Measurements from ENCODE around the gene OR2T3. TPM values are rescaled to one million over a fixed set of nuclear protein-coding genes. Genes with fewer than 3 reads are reported as not detected.
"Not testable (repeated sequence)": the region's sequence is repeated elsewhere in the genome, so short reads cannot be mapped to it uniquely, and the experiment has no call there.

The OR2T3 gene
- total RNA-seq, 1 donor from 2014 or later = not detected

GRCh38 chr1:248507773-248508172 lies 34.6 kb downstream of the OR2T3 start, which contains the start of gene OR2G6:
OR2G6 (plus strand) TSS chr1:248508073; CDS start chr1:248521647, 13,574 bp downstream.
- not testable (repeated sequence) for DNase-seq (ENCODE audit: low read depth); H3K4me3 ChIP-seq (ENCODE audit: low read depth, low read length)

GRCh38 chr1:248510217-248510616 lies 37.1 kb downstream of the OR2T3 start:
- H3K27me3 ChIP-seq (ENCODE audit: control insufficient read depth, insufficient read depth, low read length); H3K36me3 ChIP-seq (ENCODE audit: control insufficient read depth, insufficient read depth, low read length); DNase-seq (ENCODE audit: low read depth); H3K4me3 ChIP-seq (ENCODE audit: low read depth, low read length): not testable (repeated sequence)

More at GRCh38 chr1:248507773-248508172, 34.6 kb downstream of the OR2T3 start, which contains the start of gene OR2G6:
- H3K36me3 ChIP-seq (ENCODE audit: control insufficient read depth, insufficient read depth, low read length); H3K27me3 ChIP-seq (ENCODE audit: control insufficient read depth, insufficient read depth, low read length): not testable (repeated sequence)

GRCh38 chr1:248521856-248522255 lies 48.7 kb downstream of the OR2T3 start:
- Histone ChIP-seq H3K36me3 (ENCODE audit: control insufficient read depth, insufficient read depth, low read length) (no peaks in the 10 kb centered on the region), H3K27me3 (ENCODE audit: control insufficient read depth, insufficient read depth, low read length) (no peaks in the 10 kb centered on the region), H3K4me3 (ENCODE audit: low read depth, low read length) (no peak overlapping the region)
- DNase-seq (ENCODE audit: low read depth) = no peak
- TF ChIP-seq CTCF (IDR thresholded peaks at IDR 0.05; ENCODE audit: insufficient read depth, low read length, poor library complexity, severe bottlenecking) = no peak

Other genes with a start within 250 kb of the OR2T3 start
- gene OR2M4, start 241.9 kb upstream of the OR2T3 start, total RNA-seq = not detected in 2 replicates
- not detected in 2 replicates for gene OR2T33, start 195.4 kb upstream of the OR2T3 start, total RNA-seq
- gene OR2T12, start 169.9 kb upstream of the OR2T3 start, total RNA-seq = not detected in 2 replicates
- not detected in 2 replicates for gene OR2M7, start 148.8 kb upstream of the OR2T3 start, total RNA-seq
- gene OR14C36, start 124.6 kb upstream of the OR2T3 start, total RNA-seq = not detected in 2 replicates
- gene OR2T4, start 111.7 kb upstream of the OR2T3 start, total RNA-seq = not detected in 2 replicates
- not detected in 2 replicates for gene OR2T6, start 97.6 kb upstream of the OR2T3 start, total RNA-seq
- not detected in 2 replicates for gene OR2T1, start 70.3 kb upstream of the OR2T3 start, total RNA-seq
- not detected in 2 replicates for gene OR2T2, start 27.7 kb upstream of the OR2T3 start, total RNA-seq
- gene OR2T5, start 15.2 kb downstream of the OR2T3 start, total RNA-seq = not detected in 2 replicates
- not detected in 2 replicates for gene OR2G6, start 34.7 kb downstream of the OR2T3 start, total RNA-seq
- not detected in 2 replicates for gene OR2T29, start 89.4 kb downstream of the OR2T3 start, total RNA-seq
- not detected in 2 replicates for gene OR2T34, start 101.4 kb downstream of the OR2T3 start, total RNA-seq
- gene OR2T10, start 124.3 kb downstream of the OR2T3 start, total RNA-seq = not detected in 2 replicates
- not detected in 2 replicates for gene OR2T11, start 161.7 kb downstream of the OR2T3 start, total RNA-seq
- gene OR2T35, start 171.9 kb downstream of the OR2T3 start, total RNA-seq = not detected in 2 replicates
- gene OR2T27, start 182.2 kb downstream of the OR2T3 start, total RNA-seq = not detected in 2 replicates
- gene OR14I1, start 229.4 kb downstream of the OR2T3 start, total RNA-seq = not detected in 2 replicates

Measured in kidney epithelial cell (primary cell).